NCI-H345 treated with DMSO at 0.1 percent for 48 hours (cell line): ENCODE results near the gene FOXA3.
A peak's percentile ranks its signal among the peaks of the same experiment; 100 is the strongest.

Source experiments
- DNase-seq: peaks from one replicate; lab custom pipeline; 2025; ENCODE audit not compliant: unreplicated experiment; lab: John Stamatoyannopoulos, UW

The FOXA3 gene

DNA sequence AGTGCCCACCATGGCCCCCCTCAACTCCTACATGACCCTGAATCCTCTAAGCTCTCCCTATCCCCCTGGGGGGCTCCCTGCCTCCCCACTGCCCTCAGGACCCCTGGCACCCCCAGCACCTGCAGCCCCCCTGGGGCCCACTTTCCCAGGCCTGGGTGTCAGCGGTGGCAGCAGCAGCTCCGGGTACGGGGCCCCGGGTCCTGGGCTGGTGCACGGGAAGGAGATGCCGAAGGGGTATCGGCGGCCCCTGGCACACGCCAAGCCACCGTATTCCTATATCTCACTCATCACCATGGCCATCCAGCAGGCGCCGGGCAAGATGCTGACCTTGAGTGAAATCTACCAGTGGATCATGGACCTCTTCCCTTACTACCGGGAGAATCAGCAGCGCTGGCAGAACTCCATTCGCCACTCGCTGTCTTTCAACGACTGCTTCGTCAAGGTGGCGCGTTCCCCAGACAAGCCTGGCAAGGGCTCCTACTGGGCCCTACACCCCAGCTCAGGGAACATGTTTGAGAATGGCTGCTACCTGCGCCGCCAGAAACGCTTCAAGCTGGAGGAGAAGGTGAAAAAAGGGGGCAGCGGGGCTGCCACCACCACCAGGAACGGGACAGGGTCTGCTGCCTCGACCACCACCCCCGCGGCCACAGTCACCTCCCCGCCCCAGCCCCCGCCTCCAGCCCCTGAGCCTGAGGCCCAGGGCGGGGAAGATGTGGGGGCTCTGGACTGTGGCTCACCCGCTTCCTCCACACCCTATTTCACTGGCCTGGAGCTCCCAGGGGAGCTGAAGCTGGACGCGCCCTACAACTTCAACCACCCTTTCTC is 8.2 kb downstream of the FOXA3 start:
- DNase-seq, result no peak

DNA sequence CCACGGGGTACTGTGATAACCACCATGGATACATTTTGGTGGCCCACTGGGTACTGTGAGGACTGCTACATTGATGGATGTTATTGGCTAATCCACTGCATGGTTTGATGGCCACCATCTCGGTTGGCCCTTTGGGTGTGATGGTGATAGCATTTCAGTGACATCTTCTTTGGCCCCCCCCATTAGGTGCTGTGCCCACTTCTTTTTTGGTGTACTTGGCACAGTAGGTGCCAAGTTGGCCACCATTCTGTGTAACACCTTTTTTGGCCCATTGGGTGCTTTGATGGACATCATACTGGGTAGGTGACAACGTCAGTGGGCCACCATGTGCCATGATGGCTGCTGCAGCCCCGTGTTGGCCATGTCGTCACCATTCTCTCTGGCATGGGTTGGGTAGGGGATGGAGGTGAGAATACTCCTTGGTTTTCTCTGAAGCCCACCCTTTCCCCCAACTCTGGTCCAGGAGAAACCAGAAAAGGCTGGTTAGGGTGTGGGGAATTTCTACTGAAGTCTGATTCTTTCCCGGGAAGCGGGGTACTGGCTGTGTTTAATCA is 9.2 kb downstream of the FOXA3 start:
- DNase-seq, result no peak

DNA sequence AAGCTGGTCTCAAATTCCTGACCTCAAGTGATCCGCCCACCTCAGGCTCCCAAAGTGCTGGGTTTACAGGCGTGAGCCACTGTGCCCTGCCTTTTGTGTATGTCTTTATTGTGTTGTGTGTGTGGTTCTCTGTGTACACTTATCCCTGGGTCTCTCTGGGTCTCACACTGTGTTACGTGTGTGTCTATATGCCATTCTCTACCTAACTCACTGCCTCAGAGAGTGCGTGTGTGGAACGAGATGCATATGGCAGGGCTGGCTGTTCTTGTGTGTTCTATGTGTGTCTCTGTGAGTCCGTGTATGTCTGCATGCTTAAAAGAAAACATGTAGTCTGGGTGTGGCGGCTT is 10.5 kb downstream of the FOXA3 start:
- no peak for DNase-seq

DNA sequence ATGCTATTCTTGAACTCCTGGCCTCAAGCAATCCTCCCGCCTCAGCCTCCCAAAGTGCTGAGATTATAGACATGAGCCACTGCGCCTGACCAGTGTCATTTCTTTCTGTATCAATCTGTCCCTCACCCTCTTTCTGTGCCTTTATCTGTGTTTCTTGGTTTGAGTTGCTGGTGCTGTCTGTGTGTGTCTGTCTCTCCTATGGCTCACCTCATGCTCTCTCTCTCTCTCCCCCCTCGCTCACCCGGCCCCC is 12.0 kb downstream of the FOXA3 start:
- DNase-seq, result no peak

DNA sequence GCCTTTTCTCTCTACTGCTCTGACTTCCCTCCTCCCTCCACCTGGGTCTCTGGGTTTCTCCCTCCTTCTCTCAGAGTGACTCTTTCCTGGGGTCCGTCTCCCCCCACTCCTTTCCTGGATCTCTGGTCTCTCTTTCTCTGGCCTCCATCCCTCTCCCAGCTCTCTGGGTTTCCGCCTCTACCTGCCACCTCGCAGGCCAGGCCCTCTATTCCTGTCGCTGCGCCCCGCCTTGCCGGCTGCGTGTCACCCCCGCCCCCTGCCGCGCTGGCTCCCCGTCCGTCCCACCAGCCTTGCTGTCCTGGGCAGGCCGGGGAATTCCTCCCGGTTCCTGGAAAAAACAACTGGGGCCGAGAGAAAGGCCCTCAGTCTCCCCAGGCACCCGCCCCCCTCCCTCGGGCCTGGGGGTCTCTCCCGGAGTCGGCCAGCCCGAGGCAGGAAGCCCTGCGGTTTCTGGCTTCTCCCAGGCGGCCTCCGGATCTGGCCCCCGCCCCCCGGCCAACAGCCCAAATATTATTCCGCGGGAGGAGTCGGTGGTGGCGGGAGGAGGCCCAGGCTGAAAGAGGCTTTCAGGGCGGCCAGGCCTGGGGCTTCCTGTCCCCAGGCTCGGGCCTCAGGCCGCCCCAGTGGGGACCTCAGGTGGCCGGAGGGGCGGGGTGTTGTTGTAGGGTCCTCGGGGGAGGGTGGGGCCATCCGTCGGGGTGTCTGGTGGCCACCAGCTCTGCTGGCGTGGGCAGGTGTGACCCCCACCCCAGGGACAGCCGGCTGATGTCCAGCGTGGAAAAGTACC is 12.5 kb downstream of the FOXA3 start:
- DNase-seq, result no peak

DNA sequence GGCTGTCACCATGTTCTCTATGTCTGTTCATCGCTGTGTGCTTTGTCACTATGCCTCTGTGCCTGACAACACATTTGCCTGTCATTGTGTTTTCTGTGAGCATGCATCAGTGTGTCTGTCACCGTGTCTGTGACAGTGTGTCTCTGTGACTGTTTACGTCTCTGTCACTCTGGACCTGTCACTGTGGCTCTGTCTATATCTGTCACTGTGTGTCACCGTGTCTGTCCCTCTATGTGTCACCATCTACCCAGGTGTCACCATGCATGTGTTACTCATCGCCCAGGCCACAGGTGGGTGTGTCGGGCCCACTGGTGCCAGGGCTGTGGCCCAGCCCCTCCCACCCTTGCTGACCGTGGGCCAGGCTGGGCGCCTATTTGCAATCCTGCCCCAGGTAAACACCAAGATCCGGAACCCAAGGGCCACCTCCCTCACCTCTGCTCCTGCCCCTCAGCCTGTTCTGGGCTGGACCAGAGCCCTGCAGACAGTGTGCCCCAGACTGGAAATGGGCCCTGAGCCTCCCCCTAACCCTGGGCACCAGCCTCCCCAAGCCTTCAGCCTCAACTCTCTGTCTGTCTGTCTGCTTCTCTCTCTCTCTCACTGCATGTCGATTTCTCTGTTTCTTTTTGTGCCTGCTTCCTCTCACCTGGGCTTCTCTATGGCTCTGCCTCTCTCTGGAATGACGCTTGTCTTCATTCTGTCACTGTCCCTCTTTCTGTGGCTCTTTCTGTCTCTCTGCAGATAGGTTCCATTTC is 14.1 kb downstream of the FOXA3 start:
- DNase-seq, result no peak

DNA sequence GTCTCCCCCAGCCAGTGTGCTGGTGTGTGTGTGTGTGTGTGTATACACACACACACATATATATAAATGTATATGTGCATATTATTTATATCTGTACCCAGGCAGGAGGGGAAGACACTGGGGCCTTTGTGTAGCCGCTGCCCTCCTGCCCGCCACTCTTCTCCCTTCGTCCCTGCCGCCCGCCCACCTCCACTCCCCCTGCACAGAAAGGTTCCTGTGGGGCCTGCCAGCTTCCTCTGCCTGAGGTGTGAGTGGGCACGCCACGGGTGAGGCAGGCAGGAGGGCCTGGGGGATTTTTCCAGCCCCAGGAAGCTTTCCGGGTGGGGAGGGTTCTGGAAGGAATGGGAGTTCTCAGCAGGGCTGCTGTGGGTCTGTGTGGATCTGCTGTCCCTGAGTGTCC is 14.9 kb downstream of the FOXA3 start:
- no peak for DNase-seq

DNA sequence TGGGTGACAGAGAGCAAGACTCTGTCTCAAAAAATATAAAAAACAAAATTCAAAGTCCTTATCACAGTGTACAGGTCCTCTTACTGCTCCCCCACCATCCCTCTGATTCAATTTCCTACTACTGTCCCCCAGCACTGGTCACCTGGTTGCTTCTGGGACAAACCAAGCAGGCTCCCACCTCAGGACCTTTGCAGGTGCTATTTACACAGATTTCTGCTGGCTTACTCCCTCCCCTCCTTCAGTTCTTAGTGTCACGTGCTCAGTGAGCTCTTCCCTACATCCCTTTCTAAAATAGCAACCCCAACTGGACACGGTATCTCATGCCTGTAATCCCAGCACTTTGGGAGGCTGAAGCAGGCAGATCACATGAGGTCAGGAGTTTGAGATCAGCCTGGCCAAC is 15.8 kb downstream of the FOXA3 start:
- no peak for DNase-seq

DNA sequence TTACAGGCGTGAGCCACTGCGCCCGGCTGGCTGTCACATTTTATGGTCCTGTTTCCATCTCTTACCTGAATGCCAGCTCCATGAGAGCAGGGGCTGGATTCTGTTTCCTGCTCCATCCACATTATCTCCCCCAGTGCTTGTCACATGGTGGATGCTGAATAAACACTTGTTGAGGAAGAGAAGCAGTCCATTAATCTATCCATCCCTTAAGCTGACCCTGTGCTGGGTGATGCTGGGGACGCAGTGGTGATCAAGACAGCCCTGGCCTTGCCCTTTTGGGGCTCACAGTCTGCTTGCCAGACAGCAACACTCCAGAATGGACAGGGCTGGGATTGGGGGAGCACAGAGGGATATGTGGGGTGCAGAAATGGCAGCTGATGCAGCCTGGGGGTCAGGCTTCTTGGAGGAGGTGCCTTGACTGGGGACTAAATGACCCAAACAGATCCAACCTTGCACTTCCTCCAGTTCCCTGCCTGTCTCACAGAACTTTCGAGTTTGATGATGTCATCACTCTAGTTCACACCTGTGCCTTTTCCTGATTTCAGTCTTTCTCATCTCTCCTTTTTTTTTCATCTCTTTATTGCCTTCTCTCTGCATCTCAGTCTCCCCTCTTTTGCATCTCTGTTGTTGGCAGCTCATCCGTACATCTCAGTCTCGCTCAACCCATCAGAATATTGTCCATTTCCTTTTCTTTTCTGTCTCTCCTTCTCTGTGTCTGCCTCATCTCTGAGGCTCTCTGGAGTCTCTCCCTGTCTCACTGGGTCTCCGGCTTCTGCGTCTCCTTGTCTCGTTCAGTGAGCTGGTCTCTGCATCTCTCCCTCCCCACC is 17.2 kb downstream of the FOXA3 start:
- DNase-seq, result no peak

DNA sequence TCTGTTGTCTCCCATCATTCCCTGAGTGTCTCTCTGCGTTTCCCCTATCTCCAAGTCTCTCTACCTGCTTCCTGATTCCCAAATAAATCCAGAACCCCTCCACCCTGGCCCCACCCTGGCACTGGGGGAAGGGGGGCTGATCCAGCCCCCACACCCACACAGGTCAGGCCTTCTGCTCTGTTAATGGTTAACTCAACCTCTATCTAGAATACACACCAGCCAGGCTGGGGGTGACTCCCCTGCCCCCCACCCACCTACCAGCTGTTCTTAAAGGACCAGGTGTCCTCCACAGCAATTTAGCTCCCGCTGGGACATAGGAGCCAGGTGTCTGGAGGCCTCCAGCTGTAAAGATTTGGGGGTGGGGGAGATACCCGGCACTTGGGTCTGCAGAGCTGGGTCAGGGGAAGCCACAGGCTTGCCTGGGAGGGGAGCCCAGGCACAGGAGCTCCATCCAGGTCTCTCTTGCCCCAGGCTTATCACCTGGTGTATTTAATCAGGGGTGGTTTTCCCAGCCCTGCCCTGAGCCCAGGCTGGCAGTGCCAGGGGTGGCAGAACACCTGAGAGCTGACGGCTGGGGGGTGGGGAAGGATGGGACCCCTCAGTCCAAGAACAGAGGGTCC is 17.9 kb downstream of the FOXA3 start:
- no peak for DNase-seq

DNA sequence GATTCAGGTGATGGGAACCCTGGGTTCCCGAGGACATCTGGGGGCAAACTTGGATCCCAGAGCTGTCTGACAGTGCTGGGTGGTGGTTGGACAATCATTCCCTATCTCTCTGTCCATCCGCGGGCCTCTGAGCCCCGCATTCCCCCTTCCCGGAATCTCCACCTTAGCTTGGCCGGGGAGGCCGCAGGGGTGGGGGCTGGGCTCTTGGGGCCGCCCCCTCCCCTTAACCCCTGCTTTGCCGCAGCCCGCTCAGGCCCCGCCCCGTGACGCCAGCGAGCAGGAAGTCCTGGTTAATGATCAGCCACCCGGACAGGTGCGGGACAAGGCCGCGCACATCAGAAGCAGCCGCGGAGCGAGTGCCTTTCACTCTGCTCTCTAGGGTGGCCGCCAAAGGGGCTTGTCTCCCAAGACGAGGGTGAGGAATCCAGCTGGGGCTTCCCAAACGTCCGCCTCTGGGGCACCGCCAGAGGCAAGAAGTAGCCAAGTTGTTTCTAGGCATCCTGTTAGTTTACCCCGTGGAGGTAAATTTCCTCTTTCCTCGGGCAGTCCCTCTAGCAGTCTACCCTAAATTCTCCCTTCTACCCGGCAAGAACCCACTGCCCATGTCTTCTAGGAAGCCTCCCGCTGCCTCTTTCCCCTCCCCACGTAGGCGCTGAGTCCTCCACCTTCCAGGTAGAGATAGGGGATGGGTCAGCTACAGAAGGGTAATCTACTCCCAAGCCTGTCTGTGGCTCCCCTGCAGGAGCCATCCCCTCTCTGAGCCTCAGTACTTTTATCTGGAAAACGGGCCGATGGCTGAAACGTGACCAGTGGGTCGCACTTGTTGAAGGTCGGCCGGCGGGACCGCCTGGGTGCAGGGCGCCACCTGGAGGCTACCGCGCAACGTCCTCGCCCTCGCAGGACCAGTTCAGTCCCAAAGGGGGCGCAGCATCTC is 18.8 kb downstream of the FOXA3 start:
- no peak for DNase-seq

DNA sequence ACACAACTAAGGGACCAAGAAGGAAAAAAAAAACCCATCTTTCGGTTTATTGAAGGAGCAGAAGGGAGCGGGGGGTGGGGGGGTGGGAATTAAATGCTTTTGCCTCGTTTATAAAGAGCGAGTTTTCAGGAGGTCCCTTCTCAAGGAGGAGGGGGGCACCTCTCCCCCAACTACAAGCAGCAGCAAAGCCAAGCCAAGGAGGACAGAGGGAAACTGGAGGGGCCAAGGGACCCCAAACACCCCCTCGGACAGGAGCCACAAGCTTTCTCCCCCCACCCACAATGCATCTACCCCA is 19.4 kb downstream of the FOXA3 start:
- DNase-seq, result no peak

DNA sequence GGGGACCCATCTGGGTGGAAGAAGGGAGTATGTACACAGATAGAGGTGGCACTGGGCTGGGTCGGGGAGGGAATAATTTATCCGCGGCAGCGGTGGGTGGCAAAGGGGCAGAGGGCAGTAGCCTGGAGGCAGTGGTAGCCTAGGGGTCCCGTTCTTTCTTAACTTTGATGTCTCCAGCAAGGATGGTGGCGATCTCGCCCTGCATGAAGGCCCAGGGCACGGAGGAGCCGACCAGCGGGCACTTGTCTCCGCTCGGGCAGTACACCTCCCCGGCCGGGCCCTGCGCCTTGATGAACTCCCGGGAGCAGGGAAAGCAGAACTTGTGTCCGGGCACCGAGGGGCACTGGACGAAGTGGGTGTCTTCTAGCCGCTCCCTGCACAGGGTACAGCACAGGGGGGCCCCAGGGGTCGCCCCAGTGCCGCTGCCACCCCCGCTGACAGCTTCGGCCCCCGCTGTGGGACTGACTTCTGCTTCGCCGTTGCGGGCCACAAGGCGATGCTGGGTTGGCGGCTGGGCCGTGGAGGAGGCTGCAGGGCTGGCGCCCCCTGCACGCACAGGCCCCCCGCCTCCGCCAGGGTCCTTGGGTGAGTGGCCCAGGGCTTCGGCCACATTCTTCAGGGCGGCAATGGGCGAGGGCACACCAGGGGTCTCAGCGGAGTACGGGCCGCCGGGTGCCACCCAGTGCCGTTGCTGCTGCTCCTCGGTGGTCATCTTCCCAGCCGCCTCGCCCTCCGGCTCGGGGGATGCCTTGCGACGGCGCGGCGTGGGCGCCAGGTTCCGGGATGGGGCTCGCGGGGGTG is 20.0 kb downstream of the FOXA3 start:
- no peak for DNase-seq

DNA sequence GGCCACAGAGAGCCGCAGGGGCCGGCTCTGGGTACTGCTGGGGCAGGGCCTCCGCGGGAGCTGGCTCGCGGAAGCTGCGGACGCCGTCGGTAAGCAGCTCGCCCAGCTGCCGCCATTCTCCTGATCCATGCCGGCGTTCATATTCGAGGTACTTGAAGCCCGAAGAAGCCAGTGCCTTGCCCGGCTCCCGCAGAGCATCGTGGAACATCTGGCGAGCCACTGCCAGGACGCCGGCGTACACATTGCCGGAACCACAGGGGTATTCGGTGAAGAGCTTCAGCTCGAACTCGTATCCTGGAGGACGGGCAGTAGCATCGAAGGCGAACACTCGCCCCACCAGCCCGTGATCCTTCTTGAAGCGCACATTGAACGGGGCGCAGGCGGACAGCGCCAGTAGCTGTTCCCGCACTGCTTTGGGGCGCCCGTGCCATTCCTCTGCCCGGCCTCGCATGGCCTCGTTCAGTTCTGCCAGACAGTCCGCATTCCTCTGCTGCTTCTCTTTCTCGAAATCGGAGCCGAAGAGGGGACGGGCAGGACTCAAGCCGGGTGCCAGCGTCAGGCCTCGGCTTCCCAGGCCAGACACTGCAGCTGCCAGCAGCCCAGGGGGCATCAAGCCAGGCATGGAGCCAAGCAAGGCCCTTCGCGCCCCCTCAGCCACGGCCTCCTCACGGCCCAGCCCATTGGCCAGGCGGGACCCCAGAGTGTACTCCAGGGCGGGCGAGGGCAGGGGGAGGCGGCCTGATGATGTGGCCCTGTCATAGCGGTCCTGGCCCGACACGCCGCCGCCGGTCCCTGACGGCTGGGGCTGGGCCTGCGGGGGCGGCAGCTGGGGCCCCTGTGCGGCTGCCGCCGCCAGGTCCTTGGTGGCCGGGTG is 20.8 kb downstream of the FOXA3 start:
- DNase-seq, result no peak

DNA sequence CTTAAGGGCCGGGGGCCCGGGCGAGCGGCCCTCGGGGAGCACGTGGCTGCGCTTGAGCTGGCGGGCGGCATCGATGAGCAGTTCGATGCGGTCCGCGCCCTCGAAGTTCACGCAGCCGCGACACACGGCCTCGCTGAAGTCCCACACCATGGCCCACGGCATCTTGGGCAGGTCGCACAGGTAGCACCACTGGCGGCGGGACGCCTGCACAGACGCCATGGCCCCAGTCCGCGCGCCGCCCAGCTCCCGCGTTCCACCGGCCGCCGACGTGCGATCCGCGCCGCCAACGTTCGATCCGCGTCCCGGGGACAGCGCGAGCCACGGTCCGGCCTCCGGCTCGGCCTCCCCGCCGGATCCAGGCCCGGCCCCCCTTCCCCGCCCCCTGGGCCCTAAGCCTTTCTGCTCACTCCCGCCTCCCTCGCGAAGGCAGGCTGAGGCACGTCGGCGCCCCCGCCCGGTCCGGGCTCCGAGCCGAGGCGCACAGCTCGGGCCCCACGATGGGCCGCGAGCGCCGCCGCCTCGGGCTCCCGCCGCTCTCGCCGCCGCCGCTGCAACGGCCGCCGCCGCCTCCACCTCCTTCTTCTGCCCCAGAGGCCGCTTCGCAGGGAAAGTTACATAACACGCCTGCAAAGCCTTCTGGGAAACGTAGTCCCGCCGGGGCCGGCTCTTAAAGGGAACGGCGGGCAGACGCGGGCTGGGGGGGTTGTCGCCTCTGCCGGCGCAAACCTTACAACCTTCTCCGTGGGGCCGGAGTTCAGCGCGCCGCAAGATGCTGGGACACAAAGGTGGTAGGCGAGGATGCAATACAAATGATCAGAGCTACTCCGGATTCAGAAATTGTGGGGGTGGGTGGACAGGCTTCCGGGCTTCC is 21.7 kb downstream of the FOXA3 start, which contains the start of gene IRF2BP1:
Gene IRF2BP1 (minus strand): TSS at position 586 of the 871 bp plus-strand sequence. CDS start 367 bp downstream, at position 219.
- DNase-seq, result peak; percentile 47

DNA sequence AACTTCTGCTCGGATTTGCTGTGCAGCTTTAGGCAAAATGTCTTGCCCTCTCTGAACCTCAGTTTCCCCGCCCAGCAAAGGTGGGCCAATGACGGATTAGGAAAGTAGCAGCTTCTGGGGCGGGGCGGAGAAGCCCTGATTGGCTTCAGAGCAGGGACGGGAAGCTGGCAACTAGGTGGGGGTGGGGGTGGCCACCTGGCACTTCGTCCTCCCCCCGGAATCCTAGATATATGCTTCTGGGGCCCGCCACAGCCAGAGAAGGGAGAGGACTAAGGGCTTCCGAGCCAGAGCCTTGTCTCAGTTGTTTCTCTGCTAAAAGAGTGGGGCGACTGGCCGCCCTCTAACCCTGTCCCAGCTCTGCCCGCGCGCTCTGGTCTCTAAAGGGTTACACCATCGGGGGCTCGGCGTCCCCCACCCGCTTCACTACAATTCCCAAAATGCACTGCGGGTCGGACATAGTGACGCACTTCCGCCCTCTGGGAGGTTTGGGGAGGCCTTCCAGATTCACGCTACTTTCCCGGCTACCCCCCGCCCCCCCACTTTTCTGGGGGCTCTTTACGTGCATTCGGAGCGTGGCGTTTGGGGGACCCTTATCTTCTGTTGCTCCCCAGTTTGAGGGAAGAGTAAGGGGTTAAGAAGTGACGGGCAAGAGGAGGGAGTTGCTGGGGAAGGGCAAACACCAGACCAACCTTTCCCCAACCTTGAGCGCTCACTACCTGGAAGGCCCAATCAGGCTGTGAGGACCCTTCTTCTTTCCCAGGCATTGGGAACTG is 22.5 kb downstream of the FOXA3 start:
- peak; percentile 58 for DNase-seq
